NB4 (cell line): ENCODE data around the gene CPVL.
A peak's percentile ranks its signal among the peaks of the same experiment; 100 is the strongest.

Experiments used
- DNase-seq: peaks from one replicate; pipeline ENCODE4 v3.0.0; 2010; ENCODE audit warnings: low read depth
- H3K4me3 ChIP-seq: one replicate; pipeline ENCODE4 v1.5.1; 2011; ENCODE audit warnings: mild to moderate bottlenecking, low read depth, low read length, moderate library complexity
- CTCF ChIP-seq: IDR thresholded peaks from one replicate; pipeline ENCODE4 v1.5.1; 2012; ENCODE audit warnings: low read depth, low read length
- MYC ChIP-seq: IDR thresholded peaks from 2 replicates; pipeline ENCODE4 v1.6.1; 2011; ENCODE audit warnings: low read depth, low read length
- POLR2A ChIP-seq: IDR thresholded peaks from 2 replicates; pipeline ENCODE4 v1.6.1; 2011; ENCODE audit warnings: mild to moderate bottlenecking; ENCODE audit not compliant: insufficient read length; ENCODE audit errors: extremely low read depth
- TF ChIP-seq, protein P1 (sequence below): IDR thresholded peaks from 2 replicates; pipeline ENCODE4 v1.6.1; 2011; ENCODE audit warnings: low read depth, low read length

The CPVL gene

DNA sequence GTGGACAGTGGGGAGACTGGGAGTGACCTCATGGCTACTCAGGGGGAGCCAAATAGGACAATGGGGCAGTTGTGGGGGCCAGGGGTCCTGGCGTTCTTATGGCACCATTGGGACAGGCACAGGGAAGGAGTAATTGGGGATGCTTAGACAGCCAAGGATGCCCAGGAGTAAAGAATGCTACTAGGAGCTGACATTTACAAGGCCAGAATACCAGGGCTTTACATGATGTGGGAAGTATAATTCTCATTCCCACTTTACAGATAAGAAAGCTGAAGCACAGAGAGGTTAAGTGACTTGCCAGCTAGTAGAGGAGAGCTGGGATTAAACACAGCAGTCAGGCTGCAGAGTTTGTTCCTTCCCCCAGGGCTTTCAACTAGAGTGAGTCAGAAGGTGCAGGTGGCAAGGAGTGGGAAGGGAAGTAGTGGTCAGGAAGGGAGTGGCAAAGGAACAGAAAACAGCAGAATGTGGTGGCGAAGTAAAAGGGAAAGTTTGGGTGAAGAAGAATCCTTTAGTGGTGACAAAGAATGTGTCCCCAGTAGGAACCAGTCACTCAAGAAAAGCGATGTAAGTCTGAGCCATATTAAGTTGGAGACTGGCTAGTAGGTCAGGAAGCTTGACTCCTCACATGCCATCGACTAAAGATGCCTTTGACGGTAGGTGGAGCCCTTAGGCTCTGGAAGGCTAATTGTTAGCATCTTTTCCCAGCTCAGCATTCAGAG is 32.8 kb downstream of the CPVL start:
- H3K4me3 ChIP-seq: no peak overlapping the region
- peak; percentile 70 for DNase-seq
- TF ChIP-seq CTCF: peak; percentile 38
- TF ChIP-seq MYC: no peak

- TF ChIP-seq POLR2A: no peak
- no peak overlapping the region for H3K4me3 ChIP-seq
- no peak for DNase-seq
Observed at GRCh38 chr7:29112721-29113120, 33.6 kb downstream of the CPVL start.

- H3K4me3 ChIP-seq: no peak overlapping the region
- DNase-seq: no peak
- no peak for TF ChIP-seq CTCF
- TF ChIP-seq, protein P1, sequence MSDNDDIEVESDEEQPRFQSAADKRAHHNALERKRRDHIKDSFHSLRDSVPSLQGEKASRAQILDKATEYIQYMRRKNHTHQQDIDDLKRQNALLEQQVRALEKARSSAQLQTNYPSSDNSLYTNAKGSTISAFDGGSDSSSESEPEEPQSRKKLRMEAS: no peak
- no peak for TF ChIP-seq MYC
- no peak for TF ChIP-seq POLR2A
Observed at GRCh38 chr7:29109899-29110298, 36.4 kb downstream of the CPVL start.

DNA sequence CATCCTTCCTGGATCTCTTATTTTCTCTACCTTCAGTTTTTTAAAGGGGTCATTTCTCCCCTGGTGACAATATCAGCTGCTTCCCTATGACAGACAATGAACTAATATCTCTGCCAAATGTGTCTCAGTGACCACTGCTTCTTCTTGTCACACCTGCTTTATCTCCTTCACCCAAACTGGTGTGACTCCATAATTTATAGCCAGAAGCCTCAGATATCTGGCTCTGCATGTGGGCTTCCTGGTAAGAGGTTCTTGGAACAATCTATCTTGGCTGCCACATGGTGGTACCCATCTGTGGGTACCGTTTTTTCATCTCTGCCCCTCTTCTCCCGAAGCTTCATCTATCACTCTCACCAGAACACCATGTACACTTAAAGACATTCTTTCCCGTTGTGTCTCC is 37.0 kb downstream of the CPVL start:
- no peak overlapping the region for H3K4me3 ChIP-seq
- no peak for DNase-seq
- TF ChIP-seq POLR2A (no peak), MYC (no peak), CTCF (no peak)
- TF ChIP-seq, protein P1: no peak

DNA sequence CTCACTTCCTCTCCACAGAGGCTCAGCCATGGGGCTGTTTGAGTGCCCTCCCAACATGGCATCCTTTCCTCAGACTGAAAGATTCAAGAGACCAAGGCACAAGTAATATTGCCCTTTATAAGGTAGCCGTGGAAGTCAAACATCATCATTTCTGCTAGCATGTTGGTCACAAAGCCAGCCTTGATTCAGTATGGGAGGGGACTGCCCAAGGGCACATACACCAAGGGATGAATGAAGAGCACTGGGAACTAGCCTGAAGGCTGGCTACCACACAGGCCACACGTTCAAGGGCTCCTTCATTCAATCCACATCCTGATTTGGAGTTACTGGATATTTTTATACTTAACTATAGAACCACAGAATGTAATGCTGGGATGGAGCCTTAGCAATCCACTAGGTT is 39.3 kb downstream of the CPVL start:
- no peak overlapping the region for H3K4me3 ChIP-seq
- TF ChIP-seq MYC: no peak
- TF ChIP-seq POLR2A: no peak
- TF ChIP-seq, protein P1: no peak
- no peak for TF ChIP-seq CTCF
- DNase-seq: no peak

DNA sequence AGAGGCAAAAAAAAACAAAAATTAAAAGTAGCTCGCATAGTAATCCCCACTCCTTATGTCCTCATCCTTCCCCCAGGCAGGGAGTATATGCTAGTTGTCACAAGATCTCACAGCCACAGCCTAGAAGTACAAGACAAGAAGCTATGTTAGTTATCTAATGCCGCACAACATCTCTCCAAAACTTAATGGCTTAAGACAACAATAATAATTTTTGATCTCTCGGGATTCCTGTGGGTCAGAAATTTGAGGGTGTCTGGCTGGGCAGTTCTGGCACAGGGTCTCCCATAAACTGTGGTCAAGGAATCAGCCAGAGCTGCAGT is 39.7 kb downstream of the CPVL start:
- no peak overlapping the region for H3K4me3 ChIP-seq
- DNase-seq: no peak
- TF ChIP-seq, protein P1: no peak
- TF ChIP-seq CTCF: no peak
- TF ChIP-seq POLR2A: no peak
- no peak for TF ChIP-seq MYC
